KBM-7 (cell line): ENCODE data around the gene TMSB15B.
"Not testable (repeated sequence)": the region's sequence is repeated elsewhere in the genome, so short reads cannot be mapped to it uniquely, and the experiment has no call there.

Experiments used
- DNase-seq: peaks from one replicate; pipeline ENCODE4 v3.0.0-alpha.2; 2015
- in situ Hi-C: fragments of 300-500 bp; cut with MboI; formaldehyde crosslinking; loops from 2 replicates; pipeline ENCODE4 v1.14.3; 2020; ENCODE audit warnings: low sequenced_read_pairs, low pct_unique_long_range_greater_than_20kb, mixed read lengths

The TMSB15B gene

DNA sequence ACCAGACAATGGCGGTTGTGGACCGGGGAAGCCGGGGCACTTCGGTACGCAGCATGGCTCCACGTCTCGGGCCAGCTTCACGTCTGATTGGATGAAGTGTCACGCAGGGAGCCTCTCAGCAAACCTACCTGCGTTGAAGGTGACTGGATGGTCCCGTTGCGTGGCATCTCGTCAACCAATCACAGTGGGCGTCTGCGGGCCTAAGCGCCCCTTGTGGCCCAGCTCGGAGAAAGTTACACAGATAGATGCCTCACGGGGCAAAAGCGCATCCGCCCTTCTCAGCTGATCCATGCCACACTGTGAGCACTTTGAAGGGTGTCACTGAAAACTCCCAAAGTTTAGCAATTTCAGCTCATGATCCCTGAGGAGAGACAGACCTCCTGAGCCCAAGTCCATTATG lies 51.2 kb downstream of the TMSB15B start, which contains the start of gene H2BW1:
Gene H2BW1 (minus strand): TSS at position 103 of the 400 bp plus-strand sequence. CDS start 132 bp downstream, outside the sequence.
- in situ Hi-C loops = no loop called here
- no peak for DNase-seq

DNA sequence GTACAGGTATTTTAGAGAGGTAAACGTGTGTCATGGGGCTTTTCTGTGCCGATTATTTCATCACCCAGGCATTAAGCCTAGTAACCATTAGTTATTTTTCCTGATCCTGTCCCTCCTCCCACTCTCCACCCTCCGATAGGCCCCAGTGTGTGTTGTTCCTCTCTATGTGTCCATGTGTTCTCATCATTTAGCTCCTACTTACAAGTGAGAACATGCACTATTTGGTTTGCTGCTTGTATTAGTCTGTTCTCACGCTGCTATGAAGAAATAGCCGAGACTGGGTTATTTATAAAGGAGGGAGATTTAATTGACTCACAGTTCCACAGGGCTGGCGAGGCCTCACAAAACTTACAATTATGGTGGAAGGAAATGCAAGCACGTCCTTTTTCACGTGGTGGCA lies 53.1 kb downstream of the TMSB15B start:
- in situ Hi-C loops, DNase-seq: not testable (repeated sequence)
